Stimulated activated naive CD4-positive, alpha-beta T cell treated with Interleukin-2 at 50 U/mL for 16 hours (primary cell): ENCODE data around the gene XRN1.
"Not testable (repeated sequence)": the region's sequence is repeated elsewhere in the genome, so short reads cannot be mapped to it uniquely, and the experiment has no call there.

Source experiments
- DNase-seq: peaks from one replicate; lab custom pipeline; 2025; lab: John Stamatoyannopoulos, UW

Gene XRN1

DNA sequence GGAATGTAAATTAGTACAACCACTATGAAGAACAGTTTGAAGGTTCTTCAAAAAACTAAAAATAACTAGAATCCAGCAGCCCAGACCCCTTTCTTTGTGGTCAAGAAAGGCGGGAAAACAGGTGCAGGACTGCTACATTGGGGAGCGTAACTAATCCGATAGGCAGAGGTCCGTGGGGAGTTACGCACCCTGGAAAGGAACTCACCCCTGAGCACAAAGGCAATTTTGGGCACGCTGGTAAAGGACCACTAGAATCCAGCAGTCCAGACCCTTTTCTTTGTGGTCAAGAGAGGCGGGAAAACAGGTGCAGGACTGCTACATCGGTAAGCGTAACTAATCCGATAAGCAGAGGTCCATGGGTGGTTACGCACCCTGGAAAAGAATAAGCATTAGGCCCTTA, 9.7 kb downstream of the XRN1 start:
- not testable (repeated sequence) for DNase-seq

DNA sequence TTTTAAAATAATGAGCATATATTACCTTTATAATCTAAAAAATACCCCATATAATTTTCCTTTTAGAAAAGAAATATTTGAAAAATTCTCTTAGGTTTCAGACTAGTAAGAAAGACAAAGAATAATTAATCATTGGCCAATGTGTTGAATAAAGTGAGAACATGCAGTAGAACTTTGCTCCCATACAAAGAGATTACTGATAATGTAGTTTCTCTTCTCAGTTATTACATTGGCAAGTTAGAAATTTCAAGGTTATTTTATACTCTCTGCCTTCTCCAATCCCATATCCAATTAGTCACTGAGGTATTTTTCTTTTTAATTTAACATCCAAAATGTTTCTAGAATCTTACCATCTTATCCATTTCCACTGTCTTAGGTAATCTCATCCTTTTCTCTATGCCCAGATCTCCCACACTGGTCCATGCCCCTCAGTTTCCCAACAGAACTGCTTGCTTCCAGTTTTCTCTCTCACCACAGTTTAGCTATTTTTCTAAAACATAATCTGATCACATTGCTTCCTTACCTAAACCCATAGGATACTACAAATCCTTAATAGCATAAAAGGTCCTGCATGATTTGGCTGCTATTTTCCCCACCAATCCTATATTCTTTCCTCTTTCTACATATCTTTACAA, 10.8 kb downstream of the XRN1 start:
- DNase-seq = no peak

DNA sequence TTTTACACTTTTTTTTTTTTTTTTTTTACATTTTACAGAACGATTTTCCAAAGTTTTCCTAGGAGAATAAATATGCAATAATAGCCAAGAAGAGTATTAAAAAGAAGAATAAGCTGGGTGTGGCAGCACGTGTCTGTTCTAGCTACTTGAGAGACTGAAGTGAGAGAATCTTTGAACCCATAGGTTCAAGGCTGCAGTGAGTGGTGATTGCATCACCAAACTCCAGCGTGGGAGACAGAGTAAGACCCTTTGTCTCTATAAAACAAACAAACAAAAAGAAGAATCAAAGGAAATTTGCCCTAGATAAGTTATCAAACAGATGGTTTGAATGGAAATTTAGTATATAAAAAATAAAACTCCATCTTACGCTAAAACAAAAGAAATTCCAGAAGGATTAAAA, 13.3 kb downstream of the XRN1 start:
- no peak for DNase-seq

DNA sequence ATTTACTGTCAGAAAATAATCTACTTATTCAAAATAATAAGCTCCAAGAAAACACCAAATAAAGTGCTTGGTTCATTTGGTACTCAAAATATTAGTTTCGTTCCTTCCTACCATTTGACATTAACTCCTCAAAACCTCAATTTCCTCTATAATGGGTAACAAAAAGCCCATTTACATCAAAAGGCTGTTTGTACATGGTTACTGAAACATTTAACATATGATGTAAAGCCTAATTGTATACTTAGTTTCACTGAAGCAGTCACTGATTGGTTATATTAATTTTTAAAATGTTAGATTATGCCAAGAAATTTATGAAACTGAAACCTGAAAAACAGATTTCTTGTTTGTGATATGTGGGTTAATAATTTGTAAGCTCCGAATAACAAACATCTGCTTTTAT, 14.7 kb downstream of the XRN1 start:
- no peak for DNase-seq

DNA sequence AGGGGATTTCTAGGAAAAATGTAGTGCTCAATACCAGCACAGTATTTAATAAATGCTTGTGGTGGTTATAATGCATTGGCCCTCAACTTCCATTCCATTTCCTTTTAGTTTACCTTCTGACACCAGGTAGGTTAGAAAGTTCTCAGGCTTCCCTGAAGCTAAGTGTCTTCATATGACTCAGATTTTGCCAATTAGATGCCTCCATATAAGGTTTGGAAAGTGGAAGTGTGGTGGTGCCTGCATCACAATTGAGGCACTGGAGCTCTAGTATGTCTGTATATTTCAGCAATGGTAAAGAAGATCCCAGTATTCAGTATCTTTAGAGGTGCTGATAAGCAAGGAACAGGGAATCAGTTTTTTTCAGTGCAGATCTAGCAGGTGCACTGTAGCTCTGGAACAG, 18.3 kb downstream of the XRN1 start:
- no peak for DNase-seq

DNA sequence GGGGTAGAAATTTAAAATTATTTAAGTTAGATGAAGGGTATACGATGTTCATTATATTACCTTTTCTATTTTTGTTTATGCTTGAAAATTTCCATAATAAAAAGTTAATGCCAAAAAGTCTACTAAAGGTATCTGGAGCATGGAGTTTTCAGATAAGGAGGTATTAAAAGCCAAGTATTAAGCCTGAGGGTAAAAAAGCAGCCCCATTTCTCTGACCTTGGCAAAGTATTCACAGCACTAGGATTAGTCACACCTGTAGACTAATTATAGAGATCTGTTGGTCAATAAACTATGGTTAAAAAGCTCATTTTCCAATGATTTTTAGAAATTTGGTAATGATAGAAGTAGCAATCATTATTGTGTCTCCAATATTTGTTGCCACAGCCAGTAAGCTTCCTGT, 23.1 kb downstream of the XRN1 start:
- no peak for DNase-seq

DNA sequence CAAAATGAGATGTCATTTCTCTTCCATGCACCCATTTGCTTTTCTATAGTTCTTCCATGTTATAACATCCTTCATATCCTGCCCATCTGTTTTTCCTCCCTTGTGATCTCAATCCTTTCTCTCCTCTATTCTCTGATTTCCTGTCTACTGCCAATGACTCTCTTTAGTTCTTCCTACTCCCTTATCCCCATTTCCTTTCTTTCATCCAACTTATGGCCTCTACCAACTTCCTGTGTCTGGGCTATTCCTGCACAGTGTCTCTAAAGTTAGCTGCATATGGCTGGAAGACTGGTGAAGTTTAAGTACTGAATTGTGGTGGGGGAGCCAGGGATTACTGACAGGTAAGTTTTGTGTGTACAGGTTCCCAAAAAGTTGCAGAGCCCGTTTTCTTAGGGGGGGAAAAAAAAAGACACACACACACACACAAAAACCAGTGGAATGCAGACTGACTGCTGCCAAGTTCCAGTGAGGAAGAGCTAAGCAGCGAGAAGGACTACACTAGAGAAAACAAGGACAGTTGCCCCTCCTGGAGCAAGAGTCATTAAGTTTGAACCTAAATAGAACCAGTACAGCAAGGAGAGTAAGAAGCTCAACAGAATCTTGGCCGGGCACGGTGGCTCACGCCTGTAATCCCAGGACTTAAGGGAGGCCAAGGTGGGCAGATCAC, 28.8 kb downstream of the XRN1 start:
- DNase-seq = no peak

DNA sequence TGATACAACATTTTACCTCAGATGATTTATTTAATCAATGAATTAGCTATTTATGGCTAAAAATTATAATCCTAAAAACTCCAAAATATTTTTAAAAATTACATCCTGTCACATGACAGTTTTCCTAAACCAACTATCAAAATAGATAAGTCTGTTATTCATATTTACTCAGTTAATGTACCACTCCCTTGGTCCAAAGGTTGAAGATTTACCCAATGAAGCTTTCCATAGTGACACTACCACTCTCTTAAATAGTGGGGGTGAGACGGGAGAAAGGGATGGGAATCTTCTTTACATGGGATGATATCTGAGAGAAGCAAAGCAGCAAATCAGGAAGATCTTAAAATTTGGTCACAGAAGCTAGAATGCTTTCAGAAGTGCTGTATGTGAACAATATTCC, 30.5 kb downstream of the XRN1 start:
- no peak for DNase-seq

DNA sequence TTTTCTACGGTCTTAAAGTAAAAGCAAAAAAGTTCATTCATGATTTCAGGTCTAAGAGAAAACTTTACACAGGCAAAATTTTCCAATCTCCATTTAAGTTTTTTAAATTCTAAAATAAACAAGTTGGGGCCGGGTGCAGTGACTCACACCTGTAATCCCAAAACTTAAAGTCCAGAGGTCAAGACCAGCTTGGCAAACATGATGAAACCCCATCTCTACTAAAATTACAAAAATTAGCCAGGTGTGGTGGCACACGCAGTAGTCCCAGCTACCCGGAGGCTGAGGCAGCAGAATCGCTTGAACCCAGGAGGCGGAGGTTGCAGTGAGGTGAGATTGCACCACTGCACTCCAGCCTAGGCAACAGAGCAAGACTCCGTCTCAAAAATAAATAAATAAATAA, 47.3 kb downstream of the XRN1 start:
- DNase-seq = not testable (repeated sequence)

DNA sequence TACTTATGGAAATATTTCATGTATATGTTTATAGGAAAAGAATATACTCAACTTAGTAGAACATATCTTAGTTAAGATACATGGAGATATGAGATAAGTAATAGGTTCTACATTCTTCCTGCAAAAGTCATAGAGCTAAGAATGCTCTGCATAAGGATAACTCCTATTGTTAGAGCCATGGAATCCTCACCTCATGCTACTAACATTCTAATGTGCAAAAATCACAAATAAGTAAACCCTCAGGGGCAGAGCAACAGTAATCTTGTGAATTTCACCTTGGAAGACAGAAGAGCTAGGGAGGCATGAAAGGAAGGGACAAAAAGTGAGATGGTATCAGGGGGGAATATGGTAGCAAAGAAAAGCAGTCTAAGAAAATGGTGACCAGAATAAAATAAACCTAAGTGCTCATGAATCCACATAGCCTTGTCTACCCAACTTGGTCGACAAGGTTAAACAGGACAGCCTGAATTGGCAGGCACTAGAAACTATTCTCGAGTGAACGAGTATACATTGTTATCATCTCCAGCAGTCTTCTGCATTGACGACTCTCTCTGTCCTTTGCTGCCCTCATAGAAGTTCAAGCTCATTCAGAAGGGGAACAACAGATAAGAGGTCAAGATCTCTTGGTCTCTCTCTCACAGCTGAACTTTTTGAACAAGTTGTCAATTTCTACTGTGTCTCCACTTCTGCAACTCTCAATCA, 52.8 kb downstream of the XRN1 start:
- DNase-seq = no peak

DNA sequence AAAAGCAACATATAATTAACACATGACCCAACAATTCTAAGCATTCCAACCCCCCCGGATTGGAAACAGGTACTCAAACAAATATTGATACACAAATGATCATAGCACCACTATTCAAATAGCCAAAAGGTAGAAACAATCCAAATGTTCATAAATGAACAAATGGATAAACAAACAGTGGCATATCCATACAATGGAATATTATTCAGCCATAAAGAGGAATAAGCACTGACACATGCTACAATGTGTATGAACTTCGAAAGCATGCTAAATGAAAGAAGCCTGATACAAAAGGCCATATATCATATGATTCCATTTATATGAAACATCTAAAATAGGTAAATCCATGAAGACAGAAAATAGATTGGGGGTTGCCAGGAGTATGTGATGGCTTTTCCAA, 62.8 kb downstream of the XRN1 start:
- DNase-seq = no peak

DNA sequence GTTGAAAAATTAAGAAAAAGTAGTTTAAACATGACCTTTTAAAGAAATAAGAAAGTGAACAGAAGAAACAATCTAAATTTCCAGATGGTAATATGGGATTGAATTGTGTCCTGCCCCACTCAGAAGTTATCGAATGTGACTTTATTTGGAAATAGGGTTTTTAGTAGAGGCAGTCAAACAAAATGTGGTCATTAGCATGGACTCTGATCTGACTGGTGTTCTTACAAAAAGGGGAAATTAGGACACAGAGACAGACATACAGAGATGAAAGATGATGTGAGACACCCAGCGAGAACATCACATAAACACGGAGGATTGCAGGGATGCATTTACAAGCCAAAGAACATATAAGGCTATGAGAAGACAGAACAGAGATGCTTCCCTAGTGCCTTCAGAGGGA, 73.2 kb downstream of the XRN1 start:
- no peak for DNase-seq

DNA sequence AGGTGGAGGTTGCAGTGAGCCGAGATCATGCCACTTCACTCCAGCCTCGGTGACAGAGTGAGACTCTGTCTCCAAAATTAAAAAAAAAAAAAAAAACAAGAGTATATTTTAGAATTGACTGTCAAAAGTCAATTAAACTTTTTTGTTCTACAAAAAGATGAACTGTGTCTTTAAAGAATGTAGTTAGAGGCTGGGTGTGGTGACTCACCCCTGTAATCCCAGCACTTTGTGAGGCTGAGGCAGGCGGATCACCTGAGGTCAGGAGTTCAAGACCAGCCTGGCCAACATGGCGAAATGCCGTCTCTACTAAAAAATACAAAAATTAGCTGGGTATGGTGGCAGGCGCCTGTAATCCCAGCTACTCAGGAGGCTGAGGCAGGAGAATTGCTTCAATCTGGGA, 78.3 kb downstream of the XRN1 start:
- DNase-seq = not testable (repeated sequence)

DNA sequence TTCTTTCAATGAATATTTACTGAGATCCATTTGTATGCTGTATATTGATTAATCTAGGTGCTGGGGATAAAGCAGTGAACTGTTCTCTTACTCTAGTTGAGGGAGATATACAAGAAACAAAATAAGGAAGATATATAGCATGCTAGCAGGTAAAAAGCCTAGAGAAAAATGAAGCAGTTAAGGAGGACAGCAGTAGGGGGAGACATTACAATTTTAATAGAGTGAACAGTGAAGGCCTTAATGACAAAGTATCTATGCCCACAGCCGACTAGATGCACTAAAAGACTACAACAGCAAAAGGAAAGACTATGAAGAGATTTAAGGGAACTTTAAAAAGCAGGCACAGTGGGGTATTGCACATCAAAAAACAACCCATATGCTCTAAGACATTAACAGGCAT, 81.4 kb downstream of the XRN1 start:
- no peak for DNase-seq

DNA sequence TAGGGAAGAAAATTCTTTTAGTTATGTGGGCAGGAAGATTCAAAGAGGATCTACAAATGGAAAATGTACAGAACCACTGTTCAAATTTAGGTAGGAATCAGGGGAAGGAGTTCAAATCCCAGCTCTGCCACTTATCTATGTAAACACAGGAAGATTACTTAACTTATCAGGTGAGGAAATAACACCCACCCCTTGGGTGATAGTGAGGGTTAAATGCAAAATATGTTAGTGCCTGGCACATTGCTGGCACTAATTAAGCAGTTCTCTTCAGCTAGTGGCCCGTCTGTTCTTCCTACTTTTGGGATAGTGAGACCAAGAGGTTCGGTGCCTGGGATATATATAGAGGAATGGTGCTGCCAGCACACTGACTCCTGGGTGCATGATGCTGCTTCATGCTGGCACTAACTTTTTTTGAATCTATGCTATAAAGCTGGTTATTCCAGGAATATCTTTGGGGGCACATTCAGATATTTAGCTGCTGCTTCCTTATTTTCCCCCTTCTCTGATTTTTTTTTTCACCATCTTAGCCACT, 83.8 kb downstream of the XRN1 start:
- DNase-seq = no peak

DNA sequence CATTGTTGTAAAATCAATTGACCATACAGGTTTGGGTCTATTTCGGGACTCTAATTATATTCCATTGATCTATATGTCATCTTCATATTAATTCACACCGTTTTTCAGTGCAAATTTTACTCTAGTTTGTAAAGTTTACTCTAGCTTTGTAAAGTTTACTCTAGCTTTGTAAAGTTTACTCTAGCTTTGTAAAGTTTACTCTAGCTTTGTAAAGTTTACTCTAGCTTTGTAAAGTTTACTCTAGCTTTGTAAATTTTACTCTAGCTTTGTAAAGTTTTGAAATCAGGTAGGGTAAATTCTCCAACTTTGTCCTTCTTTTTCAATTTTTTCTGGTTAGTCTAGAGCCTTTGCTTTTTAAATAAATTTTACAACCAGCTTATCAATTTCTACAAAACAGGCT, 84.4 kb downstream of the XRN1 start:
- not testable (repeated sequence) for DNase-seq

DNA sequence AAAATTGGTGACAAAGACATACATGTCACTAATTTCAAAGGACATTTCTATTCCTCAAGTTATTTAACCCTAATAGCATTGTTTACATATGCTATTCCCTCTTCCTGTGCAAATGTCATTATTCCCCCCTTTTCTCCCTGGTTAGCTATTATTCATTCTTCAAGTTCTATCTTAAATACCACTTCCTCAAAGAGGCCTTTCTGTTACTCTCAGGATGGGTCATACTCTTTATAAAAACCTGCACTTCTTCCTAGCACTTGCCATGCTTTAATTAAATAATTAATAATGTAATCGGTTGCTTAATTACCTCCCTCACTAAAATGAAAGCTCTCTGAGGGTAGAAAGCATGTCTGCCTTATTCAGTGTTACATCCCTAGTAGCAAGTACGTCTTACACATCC, 88.5 kb downstream of the XRN1 start:
- DNase-seq = no peak

DNA sequence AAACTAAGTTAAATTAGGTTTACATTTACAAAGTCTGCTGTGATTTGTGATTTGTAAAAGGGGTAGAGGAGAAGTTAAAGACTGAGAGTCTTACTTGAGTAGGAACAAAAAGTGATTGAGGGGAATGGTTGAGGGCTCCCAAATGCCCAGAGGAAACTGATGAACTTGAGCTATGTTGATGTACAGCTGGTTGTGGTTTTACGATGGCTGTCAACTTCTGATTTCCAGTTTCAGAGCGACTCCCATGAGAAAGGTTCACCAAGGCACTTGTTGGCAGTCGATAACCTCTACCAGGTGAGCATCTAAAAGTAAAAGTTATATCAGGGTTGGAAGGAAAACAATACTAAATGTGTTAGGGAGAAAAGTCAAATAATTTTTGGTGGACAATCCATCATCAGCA, 91.0 kb downstream of the XRN1 start:
- no peak for DNase-seq

DNA sequence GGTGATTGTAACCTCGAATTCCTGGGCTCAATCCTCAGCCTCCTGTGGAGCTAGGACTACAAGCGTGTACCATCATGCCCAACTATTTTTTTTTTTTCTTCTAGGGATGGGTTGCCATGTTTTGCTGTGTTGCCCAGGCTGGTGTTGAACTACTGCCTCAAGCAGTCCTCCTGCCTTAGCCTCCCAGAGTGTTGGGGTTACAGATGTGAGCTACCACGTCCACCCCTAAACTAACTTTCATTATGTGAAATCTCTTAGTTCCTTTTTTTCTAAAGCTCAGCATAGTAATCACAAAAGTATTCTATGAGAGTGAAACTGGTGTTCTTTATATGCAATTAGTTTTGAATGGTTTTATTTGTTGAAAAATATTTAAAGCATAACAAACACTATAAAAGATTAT, 92.1 kb downstream of the XRN1 start:
- no peak for DNase-seq

DNA sequence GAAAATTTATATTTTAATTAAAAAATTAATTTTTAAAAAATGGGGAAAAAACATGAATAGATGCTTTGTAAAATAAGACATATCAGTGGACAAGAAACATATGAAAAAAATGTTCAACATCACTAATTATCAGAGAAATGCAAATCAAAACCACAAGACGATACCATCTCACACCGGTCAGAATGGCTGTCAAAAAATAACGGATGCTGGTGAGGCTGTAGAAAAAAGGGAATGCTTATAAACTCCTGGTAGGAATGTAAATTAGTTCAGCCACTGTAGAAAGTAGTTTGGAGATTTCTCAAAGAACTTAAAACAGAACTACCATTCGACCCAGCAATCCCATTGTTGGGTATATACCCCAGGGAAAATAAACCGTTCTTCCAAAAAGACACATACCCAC, 93.8 kb downstream of the XRN1 start:
- no peak for DNase-seq

DNA sequence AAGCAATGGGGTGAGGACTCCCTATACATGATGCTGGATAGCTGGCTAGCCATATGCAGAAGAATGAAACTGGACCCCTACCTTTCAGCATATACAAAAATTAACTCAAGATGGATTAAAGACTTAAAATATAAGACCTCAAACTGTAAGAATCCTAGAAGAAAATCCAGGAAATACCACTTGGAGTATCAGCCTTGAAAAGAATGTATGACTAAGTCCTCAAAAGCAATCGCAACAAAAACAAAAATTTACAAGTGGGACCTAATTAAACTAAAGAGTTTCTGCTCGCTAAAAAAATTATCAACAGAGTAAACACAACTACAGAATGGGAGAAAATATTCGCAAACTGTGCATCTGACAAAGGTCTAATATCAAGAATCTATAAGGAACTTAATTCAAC, 94.3 kb downstream of the XRN1 start:
- DNase-seq = no peak

DNA sequence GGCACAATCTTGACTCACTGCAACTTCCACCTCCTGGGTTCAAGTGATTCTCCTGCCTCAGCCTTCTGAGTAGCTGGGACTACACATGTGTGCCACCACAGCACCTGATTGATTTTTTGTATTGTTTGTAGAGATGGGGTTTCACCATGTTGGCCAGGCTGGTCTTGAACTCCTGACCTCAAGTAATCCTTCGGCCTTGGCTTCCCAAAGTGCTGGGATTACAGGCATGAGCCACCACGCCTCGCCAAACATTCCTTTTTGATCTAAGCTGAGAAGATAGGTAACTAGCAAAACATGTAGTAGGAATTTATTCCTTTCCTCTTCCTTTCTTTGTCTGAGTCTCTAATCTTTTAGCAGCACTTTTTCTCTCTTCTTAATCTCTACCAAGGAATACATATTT, 95.1 kb downstream of the XRN1 start:
- not testable (repeated sequence) for DNase-seq

DNA sequence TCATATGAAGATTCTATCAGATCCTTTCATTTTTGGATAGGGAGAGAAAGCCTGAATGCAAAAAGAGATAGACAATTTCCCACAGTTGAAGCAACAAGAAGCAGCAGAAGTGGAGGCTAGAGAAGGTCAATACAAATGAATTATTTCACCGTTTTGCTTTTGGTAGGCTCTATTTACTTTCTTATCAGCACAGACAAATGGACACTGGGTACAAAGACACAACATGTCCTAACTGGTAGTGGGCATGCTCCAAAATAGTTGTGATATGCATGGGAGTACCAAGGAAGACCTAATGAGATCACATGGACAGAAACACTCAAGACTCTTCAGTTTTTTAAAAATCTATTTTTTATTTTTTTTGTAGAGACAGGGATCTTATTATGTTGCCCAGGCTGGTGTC, 99.4 kb downstream of the XRN1 start:
- no peak for DNase-seq
